Ovary (tissue), 3 donors: ENCODE data around the gene SLC24A4.

Experiments
- POLR2A ChIP-seq: fragments of 450-650 bp; IDR thresholded peaks from one replicate; pipeline ENCODE4 v1.6.1; 2017; ENCODE audit warnings: antibody characterized with exemption, mild to moderate bottlenecking, moderate library complexity
- TF ChIP-seq, protein P1 (sequence below), 3 donors: fragments of 450-650 bp in 2 of 3; fragments of 200-600 bp in 1 of 3; IDR thresholded peaks; one replicate each; pipeline versions ENCODE4 v1.5.1 to v1.8.0; 2016 to 2022; ENCODE audit warnings: antibody characterized with exemption in 3 of 3, mild to moderate bottlenecking in 1 of 3
- donor health status: DM: no; HTN: no; CAD: no.

DNA sequence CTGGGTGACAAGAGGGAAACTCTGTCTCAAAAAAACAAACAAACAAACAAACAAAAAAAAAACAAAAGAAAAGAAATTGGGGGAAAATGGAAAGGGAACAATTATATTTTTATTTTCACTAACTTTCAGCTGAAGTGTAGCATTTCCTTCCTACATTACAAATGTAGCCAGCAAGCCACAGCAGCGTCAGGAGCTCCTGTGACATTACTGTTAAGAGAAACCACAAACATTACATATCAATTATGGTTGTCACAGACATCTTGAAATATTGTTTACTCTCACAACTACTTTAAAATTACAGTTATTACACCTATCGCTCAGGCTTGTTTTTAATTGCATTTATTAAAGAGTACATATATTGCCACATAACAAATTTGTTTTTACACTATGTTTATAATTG is 49.8 kb upstream of the SLC24A4 start:
- TF ChIP-seq, protein P1, sequence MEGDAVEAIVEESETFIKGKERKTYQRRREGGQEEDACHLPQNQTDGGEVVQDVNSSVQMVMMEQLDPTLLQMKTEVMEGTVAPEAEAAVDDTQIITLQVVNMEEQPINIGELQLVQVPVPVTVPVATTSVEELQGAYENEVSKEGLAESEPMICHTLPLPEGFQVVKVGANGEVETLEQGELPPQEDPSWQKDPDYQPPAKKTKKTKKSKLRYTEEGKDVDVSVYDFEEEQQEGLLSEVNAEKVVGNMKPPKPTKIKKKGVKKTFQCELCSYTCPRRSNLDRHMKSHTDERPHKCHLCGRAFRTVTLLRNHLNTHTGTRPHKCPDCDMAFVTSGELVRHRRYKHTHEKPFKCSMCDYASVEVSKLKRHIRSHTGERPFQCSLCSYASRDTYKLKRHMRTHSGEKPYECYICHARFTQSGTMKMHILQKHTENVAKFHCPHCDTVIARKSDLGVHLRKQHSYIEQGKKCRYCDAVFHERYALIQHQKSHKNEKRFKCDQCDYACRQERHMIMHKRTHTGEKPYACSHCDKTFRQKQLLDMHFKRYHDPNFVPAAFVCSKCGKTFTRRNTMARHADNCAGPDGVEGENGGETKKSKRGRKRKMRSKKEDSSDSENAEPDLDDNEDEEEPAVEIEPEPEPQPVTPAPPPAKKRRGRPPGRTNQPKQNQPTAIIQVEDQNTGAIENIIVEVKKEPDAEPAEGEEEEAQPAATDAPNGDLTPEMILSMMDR (IDR thresholded peaks at IDR 0.05), result no peak
- TF ChIP-seq POLR2A, result no peak
